Natural killer cell (primary cell): ENCODE results near the gene TMEM208. TPM values are rescaled to one million over a fixed set of nuclear protein-coding genes. Genes with fewer than 3 reads are reported as not detected.

Experiments
- ATAC-seq, 3 donors: fragments of 150-1000 bp in 2 of 3; fragments of 200-7000 bp in 1 of 3; cut with Tn5 transposase; 1 replicate in 1 of 3; 2 replicates in 2 of 3; pipeline ENCODE4 v1.10.0; 2021; ENCODE audit warnings: mild to moderate bottlenecking in 2 of 3, moderate library complexity in 2 of 3
- DNase-seq, 2 donors: peaks; one replicate each; pipeline versions ENCODE4 v3.0.0 to v3.0.0-alpha.2; 2013 to 2021; ENCODE audit warnings: mixed read lengths in 1 of 2
- H3K27ac ChIP-seq: one replicate; pipeline ENCODE4 v1.5.1; 2013; ENCODE audit warnings: mild to moderate bottlenecking, low read length
- H3K27me3 ChIP-seq: one replicate; pipeline ENCODE4 v1.6.1; 2013; ENCODE audit warnings: low read length; ENCODE audit not compliant: control insufficient read depth, insufficient read depth
- H3K36me3 ChIP-seq: one replicate; pipeline ENCODE4 v1.6.1; 2013; ENCODE audit warnings: low read length; ENCODE audit not compliant: control insufficient read depth, insufficient read depth
- H3K4me1 ChIP-seq: one replicate; pipeline ENCODE4 v1.6.1; 2013; ENCODE audit warnings: low read length; ENCODE audit not compliant: control insufficient read depth, insufficient read depth
- H3K4me3 ChIP-seq: one replicate; pipeline ENCODE4 v1.5.1; 2013; ENCODE audit warnings: low read length
- H3K9me3 ChIP-seq: one replicate; pipeline ENCODE4 v1.6.1; 2013; ENCODE audit warnings: low read length; ENCODE audit not compliant: control insufficient read depth, insufficient read depth
- H3K27ac Mint-ChIP-seq, 2 donors: one replicate each; pipeline ENCODE4 v1.8.0; 2022; ENCODE audit warnings: mild to moderate bottlenecking in 2 of 2, mixed read lengths in 2 of 2, moderate library complexity in 1 of 2
- H3K27me3 Mint-ChIP-seq, 2 donors: one replicate each; pipeline ENCODE4 v1.8.0; 2022; ENCODE audit warnings: low read depth in 2 of 2, mixed read lengths in 2 of 2
- H3K36me3 Mint-ChIP-seq: one replicate; pipeline ENCODE4 v1.8.0; 2022; ENCODE audit warnings: mixed read lengths
- H3K4me1 Mint-ChIP-seq, 2 donors: one replicate each; pipeline ENCODE4 v1.8.0; 2022; ENCODE audit warnings: mixed read lengths in 2 of 2
- H3K4me3 Mint-ChIP-seq: one replicate; pipeline ENCODE4 v1.8.0; 2022; ENCODE audit warnings: mild to moderate bottlenecking, moderate library complexity, mixed read lengths
- H3K9me3 Mint-ChIP-seq, 2 donors: one replicate each; pipeline ENCODE4 v1.8.0; 2022; ENCODE audit warnings: mixed read lengths in 2 of 2
- WGBS: methylation state at CpG from one replicate; pipeline ENCODE4 v1.1.7; 2013; ENCODE audit warnings: missing lambda C conversion rate; ENCODE audit not compliant: insufficient coverage; 5-methylcytosine and 5-hydroxymethylcytosine counted together
- intact Hi-C: fragments of 100-400 bp; cut with micrococcal nuclease; formaldehyde crosslinking; loops from one replicate; pipeline ENCODE4 v1.14.2; 2022
- total RNA-seq, 4 donors: library from RNA; stranded (reverse); fragments of 120-200 nt in 1 of 4; gene quantifications; one replicate each; pipeline versions ENCODE4 v1.2.3 to v1.2.4, GENCODE V29; 2013 to 2022
- TF ChIP-seq, protein P1 (sequence below): fragments of 200-600 bp; IDR thresholded peaks from one replicate; pipeline ENCODE4 v1.8.0; 2022; ENCODE audit warnings: antibody characterized with exemption

Gene TMEM208
- total RNA-seq, 3 donors from 2014 or later (not counting 1 experiment from before 2014, with no cell fraction given): 34.5 to 39.2 (median 36.7) TPM

- H3K27ac Mint-ChIP-seq: no peak overlapping the region
- Histone ChIP-seq H3K27ac (no peak overlapping the region), H3K4me1 (no peaks in the 10 kb centered on the region), H3K36me3 (no peaks in the 10 kb centered on the region), H3K27me3 (no peaks in the 10 kb centered on the region), H3K4me3 (no peak overlapping the region), H3K9me3 (no peaks in the 10 kb centered on the region)
- H3K36me3 Mint-ChIP-seq: no peaks in the 10 kb centered on the region
- intact Hi-C loops: no loop called here
- TF ChIP-seq, protein P1, sequence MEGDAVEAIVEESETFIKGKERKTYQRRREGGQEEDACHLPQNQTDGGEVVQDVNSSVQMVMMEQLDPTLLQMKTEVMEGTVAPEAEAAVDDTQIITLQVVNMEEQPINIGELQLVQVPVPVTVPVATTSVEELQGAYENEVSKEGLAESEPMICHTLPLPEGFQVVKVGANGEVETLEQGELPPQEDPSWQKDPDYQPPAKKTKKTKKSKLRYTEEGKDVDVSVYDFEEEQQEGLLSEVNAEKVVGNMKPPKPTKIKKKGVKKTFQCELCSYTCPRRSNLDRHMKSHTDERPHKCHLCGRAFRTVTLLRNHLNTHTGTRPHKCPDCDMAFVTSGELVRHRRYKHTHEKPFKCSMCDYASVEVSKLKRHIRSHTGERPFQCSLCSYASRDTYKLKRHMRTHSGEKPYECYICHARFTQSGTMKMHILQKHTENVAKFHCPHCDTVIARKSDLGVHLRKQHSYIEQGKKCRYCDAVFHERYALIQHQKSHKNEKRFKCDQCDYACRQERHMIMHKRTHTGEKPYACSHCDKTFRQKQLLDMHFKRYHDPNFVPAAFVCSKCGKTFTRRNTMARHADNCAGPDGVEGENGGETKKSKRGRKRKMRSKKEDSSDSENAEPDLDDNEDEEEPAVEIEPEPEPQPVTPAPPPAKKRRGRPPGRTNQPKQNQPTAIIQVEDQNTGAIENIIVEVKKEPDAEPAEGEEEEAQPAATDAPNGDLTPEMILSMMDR: no peak
- no peaks in the 10 kb centered on the region for H3K9me3 Mint-ChIP-seq
- WGBS: 88% methylated on average over 17 of the region's 17 CpGs
- no peak for ATAC-seq
- DNase-seq: no peak
- peaks cover 3 to 14% of the 10 kb centered on the region in 2 donors for H3K27me3 Mint-ChIP-seq
- no peaks in the 10 kb centered on the region for H3K4me1 Mint-ChIP-seq
- no peak overlapping the region for H3K4me3 Mint-ChIP-seq
These were observed 28.8 kb downstream of the TMEM208 start for GRCh38 chr16:67255553-67256221.

DNA sequence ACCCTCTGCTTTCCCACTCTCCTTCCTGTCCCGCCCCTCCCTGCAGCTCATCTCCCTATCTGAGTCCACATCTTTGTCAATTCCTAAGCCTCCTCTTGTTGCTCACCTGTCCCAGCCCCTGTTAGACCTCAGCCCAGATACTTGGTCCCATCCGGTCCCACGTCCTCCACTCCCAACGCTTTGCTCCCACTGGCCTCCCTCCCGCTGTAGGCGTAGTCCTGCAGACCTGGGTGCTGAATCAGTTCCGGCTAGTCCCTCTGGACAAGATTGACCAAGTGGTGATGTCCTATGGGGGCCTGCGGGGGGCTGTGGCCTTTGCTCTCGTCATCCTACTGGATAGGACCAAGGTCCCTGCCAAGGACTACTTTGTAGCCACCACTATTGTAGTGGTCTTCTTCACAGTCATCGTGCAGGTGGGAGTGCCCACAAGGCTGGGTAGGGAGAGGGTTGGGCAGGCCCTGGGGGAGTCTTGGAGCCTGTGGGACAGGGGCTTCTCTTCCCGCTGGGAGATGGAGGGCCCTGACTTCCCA is 29.8 kb downstream of the TMEM208 start:
- Histone ChIP-seq H3K27me3 (no peaks in the 10 kb centered on the region), H3K27ac (no peak overlapping the region), H3K4me1 (no peaks in the 10 kb centered on the region), H3K9me3 (no peaks in the 10 kb centered on the region), H3K4me3 (no peak overlapping the region), H3K36me3 (no peaks in the 10 kb centered on the region)
- intact Hi-C loops: no loop called here
- Mint-ChIP-seq H3K4me1 (no peaks in the 10 kb centered on the region), H3K4me3 (no peak overlapping the region), H3K36me3 (no peaks in the 10 kb centered on the region), H3K9me3 (no peaks in the 10 kb centered on the region), H3K27me3 (peaks cover 0 to 8% of the 10 kb centered on the region in 2 donors), H3K27ac (no peak overlapping the region)
- TF ChIP-seq, protein P1: no peak
- ATAC-seq: no peak
- 91% methylated on average over 11 of the region's 11 CpGs for WGBS
- no peak for DNase-seq

- Histone ChIP-seq H3K4me1 (no peaks in the 10 kb centered on the region), H3K36me3 (no peaks in the 10 kb centered on the region), H3K9me3 (no peaks in the 10 kb centered on the region), H3K27me3 (no peaks in the 10 kb centered on the region), H3K4me3 (no peak overlapping the region), H3K27ac (no peak overlapping the region)
- Mint-ChIP-seq H3K27ac (no peak overlapping the region), H3K36me3 (no peaks in the 10 kb centered on the region), H3K4me1 (no peaks in the 10 kb centered on the region), H3K9me3 (no peaks in the 10 kb centered on the region), H3K4me3 (no peak overlapping the region), H3K27me3 (peaks cover 6 to 8% of the 10 kb centered on the region in 2 donors)
- intact Hi-C loops: no loop called here
- TF ChIP-seq, protein P1: no peak
- WGBS: 84% methylated on average over 4 of the region's 4 CpGs
- no peak for ATAC-seq
- DNase-seq: no peak
These were observed 30.7 kb downstream of the TMEM208 start for GRCh38 chr16:67257486-67258160.
